Karpas-422 (cell line): ENCODE measurements around the gene ALDH5A1. TPM values are rescaled to one million over a fixed set of nuclear protein-coding genes. Genes with fewer than 3 reads are reported as not detected.

Experiments used
- total RNA-seq: library from RNA; depleted of rRNA; stranded (reverse); fragments of >200 nt; shearing (Covaris generic); gene quantifications from 2 replicates; pipeline ENCODE4 v1.2.3, GENCODE V29; 2014; ENCODE audit warnings: low replicate concordance; rRNA removed

The ALDH5A1 gene
- total RNA-seq, 1 experiment from 2014 or later, result 33.1 TPM

Other genes with a start within 250 kb of the ALDH5A1 start
- gene DCDC2, start 136.9 kb upstream of the ALDH5A1 start, total RNA-seq, result 0.11 and 0.26 TPM in 2 replicates
- 25.2 and 37.3 TPM in 2 replicates for gene MRS2, start 92.0 kb upstream of the ALDH5A1 start, total RNA-seq
- gene GPLD1, start 5.4 kb upstream of the ALDH5A1 start, total RNA-seq, result 8.5 and 9.0 TPM in 2 replicates
- 0.45 and 0.51 TPM in 2 replicates for gene KIAA0319, start 151.2 kb downstream of the ALDH5A1 start, total RNA-seq
- 30.1 and 49.3 TPM in 2 replicates for gene TDP2, start 171.9 kb downstream of the ALDH5A1 start, total RNA-seq
- 9.4 and 15.7 TPM in 2 replicates for gene ACOT13, start 172.1 kb downstream of the ALDH5A1 start, total RNA-seq
- gene C6orf62, start 224.2 kb downstream of the ALDH5A1 start, total RNA-seq, result 49.7 and 123 TPM in 2 replicates